Spleen (tissue), 11 donors: ENCODE measurements around the gene EGLN3. TPM values are rescaled to one million over a fixed set of nuclear protein-coding genes. Genes with fewer than 3 reads are reported as not detected.

Source experiments
- DNase-seq: peaks from one replicate; pipeline ENCODE4 v3.0.0-alpha.2; 2020
- H3K27ac ChIP-seq, 8 donors: fragments of 200-600 bp; sonication (generic) in 7 of 8; 1 replicate in 4 of 8; 2 replicates in 4 of 8; pipeline versions ENCODE4 v1.5.0 to v1.8.0; 2016 to 2021; ENCODE audit warnings: inconsistent platforms in 4 of 8, mild to moderate bottlenecking in 4 of 8, moderate library complexity in 1 of 8
- H3K27me3 ChIP-seq, 7 donors: fragments of 200-600 bp; sonication (generic) in 6 of 7; replicated peaks in 1 of 7; 1 replicate in 4 of 7; 2 replicates in 3 of 7; pipeline versions ENCODE4 v1.5.0 to v1.8.0; 2016 to 2021; ENCODE audit warnings: inconsistent platforms in 3 of 7, mild to moderate bottlenecking in 1 of 7
- H3K36me3 ChIP-seq, 6 donors: fragments of 200-600 bp; sonication (generic) in 5 of 6; 1 replicate in 4 of 6; 2 replicates in 2 of 6; pipeline versions ENCODE4 v1.5.0 to v1.8.0; 2016 to 2021; ENCODE audit warnings: inconsistent platforms in 2 of 6
- H3K4me1 ChIP-seq, 6 donors: fragments of 200-600 bp; sonication (generic) in 5 of 6; 1 replicate in 3 of 6; 2 replicates in 3 of 6; pipeline versions ENCODE4 v1.5.0 to v1.8.0; 2016 to 2021; ENCODE audit warnings: inconsistent platforms in 3 of 6
- H3K4me3 ChIP-seq, 8 donors: fragments of 200-600 bp; sonication (generic) in 7 of 8; 1 replicate in 4 of 8; 2 replicates in 4 of 8; pipeline versions ENCODE4 v1.5.0 to v1.8.0; 2016 to 2021; ENCODE audit warnings: inconsistent platforms in 4 of 8, mild to moderate bottlenecking in 4 of 8, moderate library complexity in 2 of 8
- H3K9me3 ChIP-seq, 8 donors: fragments of 200-600 bp; sonication (generic) in 7 of 8; 1 replicate in 4 of 8; 2 replicates in 4 of 8; pipeline versions ENCODE4 v1.5.0 to v1.8.0; 2016 to 2021; ENCODE audit warnings: inconsistent platforms in 4 of 8
- POLR2A ChIP-seq, 3 donors: fragments of 450-650 bp; IDR thresholded peaks; one replicate each; pipeline ENCODE4 v1.5.1; 2017; ENCODE audit warnings: antibody characterized with exemption in 3 of 3, mild to moderate bottlenecking in 1 of 3
- POLR2AphosphoS5 ChIP-seq, 3 donors: sonication (generic); formaldehyde crosslinking; IDR thresholded peaks; one replicate each; pipeline ENCODE4 v1.5.1; 2017; ENCODE audit warnings: antibody characterized with exemption in 3 of 3
- WGBS, 5 donors: extraction: QIAGEN DNeasy Blood & Tissue Kit in 3 of 5; methylation state at CpG; one replicate each; pipeline versions ENCODE4 v1.1.5 to v1.1.7; 2013 to 2018; 5-methylcytosine and 5-hydroxymethylcytosine counted together
- intact Hi-C: fragments of 100-400 bp; cut with DNase I; formaldehyde crosslinking; loops from one replicate; pipeline ENCODE4 v1.15.0; 2023; ENCODE audit warnings: low total_unique reads
- polyA plus RNA-seq, 3 donors: library from polyadenylated mRNA; stranded (reverse); fragments of 200-250 nt; gene quantifications; one replicate each; pipeline ENCODE4 v1.2.1, GENCODE V29; 2013
- total RNA-seq, 7 donors: library from RNA; depleted of rRNA in 3 of 7; stranded (reverse); fragments of >200 nt in 3 of 7; fragmentation: NEBNext Ultra II Directional in 4 of 7; extraction: Animal tissue kit (Norgen Biotek cat#: 25700) in 4 of 7; gene quantifications; one replicate each; pipeline versions ENCODE4 v1.1.0 to v1.2.1, GENCODE V29; 2016 to 2021
- TF ChIP-seq, protein P1 (sequence below), 11 experiments: fragments of 200-600 bp in 7 of 11; fragments of 450-650 bp in 4 of 11; sonication (generic) in 4 of 11; IDR thresholded peaks in 8 of 11; conservative IDR thresholded peaks in 3 of 11; 1 replicate in 7 of 11; 2 replicates in 4 of 11; pipeline versions ENCODE4 v1.4.0 to v1.8.0; 2016 to 2021; ENCODE audit warnings: antibody characterized with exemption in 11 of 11, inconsistent platforms in 4 of 11, mild to moderate bottlenecking in 1 of 11
- donor health status: healthy with polysubstance abuse.
- donor health status: DM: no; HTN: no; CAD: no; lungs with moderate emphysema.
- donor health status: DM: no; HTN: no; CAD: no.
- donor health status: Bipolar disorder and iron deficiency.
- donor health status: healthy.
- donor health status: DM: no; HTN: no; CAD: no.
- donor health status: DM: yes; HTN: yes; CAD: no.

EGLN3 gene
- total and polyA plus RNA-seq, 10 donors, result 4.0 to 21.5 (median 7.8) TPM

DNA sequence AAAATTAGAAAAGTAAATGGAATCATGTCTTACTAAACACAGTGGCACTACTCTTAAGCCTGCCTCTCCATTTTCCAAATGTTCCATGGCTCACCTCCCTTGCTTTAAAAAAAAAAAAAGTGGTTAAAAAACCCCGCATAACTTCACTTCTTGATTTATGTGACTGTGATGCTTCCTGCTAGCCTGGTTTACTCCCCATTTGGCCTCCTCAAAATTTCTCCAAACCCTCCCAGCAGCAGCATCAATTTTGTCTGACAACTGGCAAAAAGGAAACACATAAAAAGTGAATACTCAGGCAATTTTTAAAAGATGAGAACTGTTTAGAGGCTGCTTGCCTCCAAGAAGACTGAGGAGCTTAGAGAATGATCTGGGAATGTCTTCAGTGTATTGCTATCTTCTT, 17.8 kb upstream of the EGLN3 start:
- 9 to 23% (median 18%) methylated on average over 1 of the region's 1 CpG for WGBS, 5 donors
- Histone ChIP-seq H3K9me3 (peaks cover 0 to 26% (median 13%) of the 10 kb centered on the region in 8 donors), H3K27ac (no peak overlapping the region), H3K4me3 (no peak overlapping the region), H3K36me3 (no peaks in the 10 kb centered on the region), H3K27me3 (no peaks in the 10 kb centered on the region), H3K4me1 (peaks cover 0 to 6% (median 0%) of the 10 kb centered on the region in 6 donors)
- TF ChIP-seq POLR2A (IDR thresholded peaks at IDR 0.05) (no peak), POLR2AphosphoS5 (IDR thresholded peaks at IDR 0.05) (no peak)
- TF ChIP-seq, protein P1, sequence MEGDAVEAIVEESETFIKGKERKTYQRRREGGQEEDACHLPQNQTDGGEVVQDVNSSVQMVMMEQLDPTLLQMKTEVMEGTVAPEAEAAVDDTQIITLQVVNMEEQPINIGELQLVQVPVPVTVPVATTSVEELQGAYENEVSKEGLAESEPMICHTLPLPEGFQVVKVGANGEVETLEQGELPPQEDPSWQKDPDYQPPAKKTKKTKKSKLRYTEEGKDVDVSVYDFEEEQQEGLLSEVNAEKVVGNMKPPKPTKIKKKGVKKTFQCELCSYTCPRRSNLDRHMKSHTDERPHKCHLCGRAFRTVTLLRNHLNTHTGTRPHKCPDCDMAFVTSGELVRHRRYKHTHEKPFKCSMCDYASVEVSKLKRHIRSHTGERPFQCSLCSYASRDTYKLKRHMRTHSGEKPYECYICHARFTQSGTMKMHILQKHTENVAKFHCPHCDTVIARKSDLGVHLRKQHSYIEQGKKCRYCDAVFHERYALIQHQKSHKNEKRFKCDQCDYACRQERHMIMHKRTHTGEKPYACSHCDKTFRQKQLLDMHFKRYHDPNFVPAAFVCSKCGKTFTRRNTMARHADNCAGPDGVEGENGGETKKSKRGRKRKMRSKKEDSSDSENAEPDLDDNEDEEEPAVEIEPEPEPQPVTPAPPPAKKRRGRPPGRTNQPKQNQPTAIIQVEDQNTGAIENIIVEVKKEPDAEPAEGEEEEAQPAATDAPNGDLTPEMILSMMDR (IDR thresholded peaks at IDR 0.05 in 8 of 11, conservative IDR thresholded peaks at IDR 0.05 in 3 of 11), result no peak
- DNase-seq, result no peak
- intact Hi-C loops, result no loop called here

DNA sequence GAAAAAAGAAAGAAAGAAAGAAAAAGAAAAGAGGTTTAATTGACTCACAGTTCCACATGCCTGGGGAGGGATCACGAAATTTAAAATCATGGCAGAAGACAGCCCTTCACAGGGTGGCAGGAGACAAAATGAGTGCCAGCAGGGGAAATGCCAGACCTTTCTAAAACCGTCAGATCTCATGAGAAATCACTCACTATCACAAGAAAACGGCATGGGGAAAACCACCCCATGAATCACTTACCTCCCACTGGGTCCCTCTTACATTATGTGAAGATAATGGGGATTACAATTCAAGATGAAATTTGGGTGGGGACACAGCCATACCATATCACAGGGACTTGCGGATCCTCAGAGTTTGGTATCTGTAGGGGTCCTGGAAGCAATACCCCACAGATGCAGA, 16.3 kb upstream of the EGLN3 start:
- Histone ChIP-seq H3K4me3 (no peak overlapping the region), H3K27me3 (no peaks in the 10 kb centered on the region), H3K4me1 (peaks cover 0 to under 1% (median 0%) of the 10 kb centered on the region in 6 donors), H3K27ac (no peak overlapping the region), H3K36me3 (no peaks in the 10 kb centered on the region), H3K9me3 (peaks cover 0 to 30% (median 13%) of the 10 kb centered on the region in 8 donors)
- WGBS, 5 donors, result 56 to 82% (median 77%) methylated on average over 4 of the region's 4 CpGs
- intact Hi-C loops, result no loop called here
- TF ChIP-seq, protein P1 (IDR thresholded peaks at IDR 0.05 in 8 of 11, conservative IDR thresholded peaks at IDR 0.05 in 3 of 11), result no peak
- TF ChIP-seq POLR2AphosphoS5 (IDR thresholded peaks at IDR 0.05), result no peak
- TF ChIP-seq POLR2A (IDR thresholded peaks at IDR 0.05), result no peak
- no peak for DNase-seq

DNA sequence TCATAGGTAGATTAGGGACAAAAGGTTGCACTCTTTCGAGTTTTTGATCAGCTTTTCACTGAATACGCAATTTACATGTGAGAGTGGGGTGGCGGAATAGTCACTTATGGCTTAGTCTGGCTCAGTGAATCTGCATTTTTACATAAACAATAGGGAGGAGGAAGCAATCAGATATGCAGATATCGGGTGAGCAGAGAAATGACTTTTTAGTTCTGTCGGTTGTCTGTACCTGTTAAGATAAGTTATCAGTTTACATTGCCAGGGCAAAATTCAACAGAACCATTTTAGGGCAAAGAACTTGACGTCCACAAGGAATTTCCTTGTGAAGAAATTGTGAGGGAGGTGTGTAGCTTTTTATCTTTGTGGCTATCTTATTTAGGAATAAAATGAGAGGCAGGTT, 15.4 kb upstream of the EGLN3 start:
- Histone ChIP-seq H3K27me3 (no peaks in the 10 kb centered on the region), H3K9me3 (peaks cover 0 to 27% (median 13%) of the 10 kb centered on the region in 8 donors), H3K4me1 (no peaks in the 10 kb centered on the region), H3K4me3 (no peak overlapping the region), H3K27ac (no peak overlapping the region), H3K36me3 (no peaks in the 10 kb centered on the region)
- DNase-seq, result no peak
- TF ChIP-seq POLR2A (IDR thresholded peaks at IDR 0.05) (no peak), POLR2AphosphoS5 (IDR thresholded peaks at IDR 0.05) (no peak)
- TF ChIP-seq, protein P1 (IDR thresholded peaks at IDR 0.05 in 8 of 11, conservative IDR thresholded peaks at IDR 0.05 in 3 of 11), result no peak
- 78 to 94% (median 82%) methylated on average over 6 of the region's 6 CpGs for WGBS, 5 donors
- intact Hi-C loops, result no loop called here

DNA sequence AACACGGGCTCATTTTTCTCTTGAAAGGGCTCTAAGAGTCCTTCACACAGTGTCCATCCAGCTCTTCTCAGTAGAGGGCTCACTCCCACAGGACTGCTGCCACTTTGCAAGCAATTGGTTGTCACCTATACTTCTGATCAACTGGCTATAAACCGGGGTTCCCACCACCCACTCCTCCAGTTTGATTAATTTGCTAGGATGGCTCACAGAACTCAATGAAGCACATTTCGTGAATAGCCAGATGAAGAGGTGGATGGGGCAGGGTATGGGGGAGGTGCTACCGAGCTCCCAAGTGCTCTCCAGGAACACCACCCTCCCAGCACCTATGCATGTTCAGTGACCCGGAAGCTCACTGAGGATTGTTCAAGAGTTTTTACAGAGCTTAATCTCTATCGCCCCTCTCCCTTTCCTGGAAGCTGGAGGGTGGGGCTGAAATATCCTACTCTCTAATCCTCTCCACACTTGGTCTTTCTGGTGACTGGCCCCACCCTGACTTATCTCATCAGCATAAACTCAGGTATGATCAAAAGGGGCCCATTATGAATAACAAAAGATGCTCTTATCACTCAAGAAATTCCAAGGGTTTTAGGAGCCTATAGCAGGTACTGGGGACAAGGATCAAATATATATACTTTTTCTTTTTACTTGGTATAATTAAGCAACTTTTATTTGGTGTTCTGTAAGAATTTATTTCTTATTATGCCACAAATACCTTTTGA, 13.9 kb upstream of the EGLN3 start:
- Histone ChIP-seq H3K4me1 (no peaks in the 10 kb centered on the region), H3K36me3 (no peaks in the 10 kb centered on the region), H3K4me3 (no peak overlapping the region), H3K27ac (no peak overlapping the region), H3K9me3 (peaks cover 0 to 13% (median 4%) of the 10 kb centered on the region in 8 donors), H3K27me3 (peaks cover 0 to 9% (median 0%) of the 10 kb centered on the region in 7 donors)
- DNase-seq, result no peak
- 74 to 83% (median 78%) methylated on average over 6 of the region's 6 CpGs for WGBS, 5 donors
- TF ChIP-seq POLR2AphosphoS5 (IDR thresholded peaks at IDR 0.05) (no peak), POLR2A (IDR thresholded peaks at IDR 0.05) (no peak)
- TF ChIP-seq, protein P1 (IDR thresholded peaks at IDR 0.05 in 8 of 11, conservative IDR thresholded peaks at IDR 0.05 in 3 of 11), result no peak
- intact Hi-C loops, result no loop called here
